ENCODE measurements around the gene AQP12B. TPM values are rescaled to one million over a fixed set of nuclear protein-coding genes. Genes with fewer than 3 reads are reported as not detected.

AQP12B gene
- total and polyA plus RNA-seq, 10 of the 15 experiments (the other 5 are each of a cell fraction or from before 2014, with no cell fraction given) = not detected

DNA sequence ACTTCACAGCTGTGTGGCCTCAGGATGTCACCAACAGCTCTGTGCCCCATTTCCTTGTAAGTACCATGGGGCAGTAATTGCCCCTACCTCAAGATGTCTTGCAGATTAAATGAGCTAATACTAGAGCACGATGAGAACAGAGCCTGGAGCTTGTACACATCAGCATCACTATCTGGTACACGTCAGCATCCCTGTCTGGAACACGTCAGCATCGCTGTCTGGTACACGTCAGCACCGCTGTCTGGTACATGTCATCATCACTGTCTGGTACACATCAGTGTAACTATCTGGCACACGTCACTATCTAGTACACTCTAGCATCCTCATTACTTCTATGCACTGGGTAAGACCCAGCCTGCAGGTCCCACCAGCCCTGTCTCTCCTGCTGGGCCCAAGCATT lies 46.1 kb upstream of the AQP12B start:
- Histone ChIP-seq H3K9ac (ENCODE audit: control insufficient read depth, insufficient read depth, low read length) (no peak overlapping the region), H3K36me3 (ENCODE audit: control insufficient read depth in 2 of 2, insufficient read depth in 2 of 2, low read length in 1 of 2) (no peaks in the 10 kb centered on the region), H3K79me2 (ENCODE audit: control insufficient read depth, insufficient read depth, low read length) (no peaks in the 10 kb centered on the region), H3K4me3 (no peak overlapping the region), H4K20me1 (ENCODE audit: control insufficient read depth, insufficient read depth) (no peaks in the 10 kb centered on the region), H3K27ac (ENCODE audit: control insufficient read depth, insufficient read depth) (no peak overlapping the region), H3K9me3 (replicated peaks; ENCODE audit: control insufficient read depth, insufficient read depth, low read length) (no peaks in the 10 kb centered on the region), H2AFZ (ENCODE audit: control insufficient read depth, low read depth, low read length) (no peak overlapping the region), H3K4me2 (ENCODE audit: control insufficient read depth, insufficient read depth) (no peak overlapping the region), H3K27me3 (replicated peaks in 1 of 2; ENCODE audit: control insufficient read depth in 2 of 2, insufficient read depth in 2 of 2, low read length in 1 of 2) (peaks cover 0 to 1% of the 10 kb centered on the region in 2 experiments; a peak in 2 of 4 replicates), H3K4me1 (ENCODE audit: control insufficient read depth, insufficient read depth, low read length) (no peaks in the 10 kb centered on the region)
- intact Hi-C loops (cut with micrococcal nuclease; ENCODE audit: unreplicated experiment) (no loop called here), in situ Hi-C loops (cut with MboI) (no loop called here)
- CTCF ChIA-PET = no interaction called here
- TF ChIP-seq, protein P1, sequence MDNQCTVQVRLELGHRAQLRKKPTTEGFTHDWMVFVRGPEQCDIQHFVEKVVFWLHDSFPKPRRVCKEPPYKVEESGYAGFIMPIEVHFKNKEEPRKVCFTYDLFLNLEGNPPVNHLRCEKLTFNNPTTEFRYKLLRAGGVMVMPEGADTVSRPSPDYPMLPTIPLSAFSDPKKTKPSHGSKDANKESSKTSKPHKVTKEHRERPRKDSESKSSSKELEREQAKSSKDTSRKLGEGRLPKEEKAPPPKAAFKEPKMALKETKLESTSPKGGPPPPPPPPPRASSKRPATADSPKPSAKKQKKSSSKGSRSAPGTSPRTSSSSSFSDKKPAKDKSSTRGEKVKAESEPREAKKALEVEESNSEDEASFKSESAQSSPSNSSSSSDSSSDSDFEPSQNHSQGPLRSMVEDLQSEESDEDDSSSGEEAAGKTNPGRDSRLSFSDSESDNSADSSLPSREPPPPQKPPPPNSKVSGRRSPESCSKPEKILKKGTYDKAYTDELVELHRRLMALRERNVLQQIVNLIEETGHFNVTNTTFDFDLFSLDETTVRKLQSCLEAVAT (IDR thresholded peaks at IDR 0.05) = no peak
- no peak for TF ChIP-seq SRF (IDR thresholded peaks at IDR 0.05; ENCODE audit: low read depth in 2 of 2, low read length in 2 of 2)
- no peak for TF ChIP-seq TCF3 (IDR thresholded peaks at IDR 0.05; ENCODE audit: borderline replicate concordance, insufficient read depth, low read depth, low read length)
- no peak for TF ChIP-seq LARP7 (IDR thresholded peaks at IDR 0.05)
- TF ChIP-seq HDAC2 (IDR thresholded peaks at IDR 0.05) = no peak
- no peak for TF ChIP-seq GABPA (IDR thresholded peaks at IDR 0.05; ENCODE audit: low read depth)
- TF ChIP-seq, protein P2, sequence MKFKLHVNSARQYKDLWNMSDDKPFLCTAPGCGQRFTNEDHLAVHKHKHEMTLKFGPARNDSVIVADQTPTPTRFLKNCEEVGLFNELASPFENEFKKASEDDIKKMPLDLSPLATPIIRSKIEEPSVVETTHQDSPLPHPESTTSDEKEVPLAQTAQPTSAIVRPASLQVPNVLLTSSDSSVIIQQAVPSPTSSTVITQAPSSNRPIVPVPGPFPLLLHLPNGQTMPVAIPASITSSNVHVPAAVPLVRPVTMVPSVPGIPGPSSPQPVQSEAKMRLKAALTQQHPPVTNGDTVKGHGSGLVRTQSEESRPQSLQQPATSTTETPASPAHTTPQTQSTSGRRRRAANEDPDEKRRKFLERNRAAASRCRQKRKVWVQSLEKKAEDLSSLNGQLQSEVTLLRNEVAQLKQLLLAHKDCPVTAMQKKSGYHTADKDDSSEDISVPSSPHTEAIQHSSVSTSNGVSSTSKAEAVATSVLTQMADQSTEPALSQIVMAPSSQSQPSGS (IDR thresholded peaks at IDR 0.05; ENCODE audit: low read length) = no peak
- TF ChIP-seq KLF5 (IDR thresholded peaks at IDR 0.05; ENCODE audit: partially characterized antibody) = no peak
- TF ChIP-seq ZZZ3 (IDR thresholded peaks at IDR 0.05; ENCODE audit: control insufficient read depth, insufficient read length, low read depth) = no peak
- TF ChIP-seq STAT3 (IDR thresholded peaks at IDR 0.05; ENCODE audit: low read depth, low read length) = no peak
- TF ChIP-seq, protein P3, sequence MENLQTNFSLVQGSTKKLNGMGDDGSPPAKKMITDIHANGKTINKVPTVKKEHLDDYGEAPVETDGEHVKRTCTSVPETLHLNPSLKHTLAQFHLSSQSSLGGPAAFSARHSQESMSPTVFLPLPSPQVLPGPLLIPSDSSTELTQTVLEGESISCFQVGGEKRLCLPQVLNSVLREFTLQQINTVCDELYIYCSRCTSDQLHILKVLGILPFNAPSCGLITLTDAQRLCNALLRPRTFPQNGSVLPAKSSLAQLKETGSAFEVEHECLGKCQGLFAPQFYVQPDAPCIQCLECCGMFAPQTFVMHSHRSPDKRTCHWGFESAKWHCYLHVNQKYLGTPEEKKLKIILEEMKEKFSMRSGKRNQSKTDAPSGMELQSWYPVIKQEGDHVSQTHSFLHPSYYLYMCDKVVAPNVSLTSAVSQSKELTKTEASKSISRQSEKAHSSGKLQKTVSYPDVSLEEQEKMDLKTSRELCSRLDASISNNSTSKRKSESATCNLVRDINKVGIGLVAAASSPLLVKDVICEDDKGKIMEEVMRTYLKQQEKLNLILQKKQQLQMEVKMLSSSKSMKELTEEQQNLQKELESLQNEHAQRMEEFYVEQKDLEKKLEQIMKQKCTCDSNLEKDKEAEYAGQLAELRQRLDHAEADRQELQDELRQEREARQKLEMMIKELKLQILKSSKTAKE (IDR thresholded peaks at IDR 0.05; ENCODE audit: low read depth, poor library complexity, severe bottlenecking) = no peak
- TF ChIP-seq, protein P4, sequence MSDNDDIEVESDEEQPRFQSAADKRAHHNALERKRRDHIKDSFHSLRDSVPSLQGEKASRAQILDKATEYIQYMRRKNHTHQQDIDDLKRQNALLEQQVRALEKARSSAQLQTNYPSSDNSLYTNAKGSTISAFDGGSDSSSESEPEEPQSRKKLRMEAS (IDR thresholded peaks at IDR 0.05; ENCODE audit: low read depth, low read length) = no peak
- TF ChIP-seq YBX1 (IDR thresholded peaks at IDR 0.05) = no peak
- no peak for TF ChIP-seq RAD21 (IDR thresholded peaks at IDR 0.05; ENCODE audit: insufficient read depth, low read depth, low read length)
- TF ChIP-seq POLR2A (IDR thresholded peaks at IDR 0.05; ENCODE audit: low read depth, low read length) = no peak
- POLR2A ChIA-PET = no interaction called here
- SMC1A ChIA-PET (ENCODE audit: uncharacterized antibody, unreplicated experiment) = no interaction called here
- BruUV-seq (replicated peaks) = no TSS peak
- 7% methylated on average over 7 of the region's 7 CpGs for WGBS (ENCODE audit: insufficient coverage, insufficient replicate concordance, low lambda C conversion rate, missing lambda C conversion rate)
- RAD21 ChIA-PET (ENCODE audit: unreplicated experiment) = no interaction called here
- FAIRE-seq = no peak
- ATAC-seq = no peak
- no peak for DNase-seq (ENCODE audit: low read depth, low spot score)
